HUES6 (cell line): ENCODE measurements around the gene PDGFB.

Experiments
- H3K27ac ChIP-seq: 2 replicates; pipeline ENCODE4 v1.7.0; 2013; ENCODE audit warnings: low read depth, mild to moderate bottlenecking, low read length, inconsistent platforms
- H3K27me3 ChIP-seq: 2 replicates; pipeline ENCODE4 v1.6.1; 2013; ENCODE audit warnings: low read length; ENCODE audit not compliant: control insufficient read depth, insufficient read depth
- H3K36me3 ChIP-seq: 2 replicates; pipeline ENCODE4 v1.6.1; 2013; ENCODE audit warnings: low read length; ENCODE audit not compliant: control insufficient read depth, insufficient read depth
- H3K4me1 ChIP-seq: 2 replicates; pipeline ENCODE4 v1.6.1; 2013; ENCODE audit warnings: low read length; ENCODE audit not compliant: control insufficient read depth, insufficient read depth
- H3K4me3 ChIP-seq: 2 replicates; pipeline ENCODE4 v1.5.1; 2013; ENCODE audit warnings: low read depth, low read length
- H3K9ac ChIP-seq: one replicate; pipeline ENCODE4 v1.6.1; 2013; ENCODE audit warnings: mild to moderate bottlenecking, low read length
- H3K9me3 ChIP-seq: 2 replicates; pipeline ENCODE4 v1.6.1; 2013; ENCODE audit warnings: low read depth, low read length; ENCODE audit not compliant: control insufficient read depth, insufficient read depth

Gene PDGFB

DNA sequence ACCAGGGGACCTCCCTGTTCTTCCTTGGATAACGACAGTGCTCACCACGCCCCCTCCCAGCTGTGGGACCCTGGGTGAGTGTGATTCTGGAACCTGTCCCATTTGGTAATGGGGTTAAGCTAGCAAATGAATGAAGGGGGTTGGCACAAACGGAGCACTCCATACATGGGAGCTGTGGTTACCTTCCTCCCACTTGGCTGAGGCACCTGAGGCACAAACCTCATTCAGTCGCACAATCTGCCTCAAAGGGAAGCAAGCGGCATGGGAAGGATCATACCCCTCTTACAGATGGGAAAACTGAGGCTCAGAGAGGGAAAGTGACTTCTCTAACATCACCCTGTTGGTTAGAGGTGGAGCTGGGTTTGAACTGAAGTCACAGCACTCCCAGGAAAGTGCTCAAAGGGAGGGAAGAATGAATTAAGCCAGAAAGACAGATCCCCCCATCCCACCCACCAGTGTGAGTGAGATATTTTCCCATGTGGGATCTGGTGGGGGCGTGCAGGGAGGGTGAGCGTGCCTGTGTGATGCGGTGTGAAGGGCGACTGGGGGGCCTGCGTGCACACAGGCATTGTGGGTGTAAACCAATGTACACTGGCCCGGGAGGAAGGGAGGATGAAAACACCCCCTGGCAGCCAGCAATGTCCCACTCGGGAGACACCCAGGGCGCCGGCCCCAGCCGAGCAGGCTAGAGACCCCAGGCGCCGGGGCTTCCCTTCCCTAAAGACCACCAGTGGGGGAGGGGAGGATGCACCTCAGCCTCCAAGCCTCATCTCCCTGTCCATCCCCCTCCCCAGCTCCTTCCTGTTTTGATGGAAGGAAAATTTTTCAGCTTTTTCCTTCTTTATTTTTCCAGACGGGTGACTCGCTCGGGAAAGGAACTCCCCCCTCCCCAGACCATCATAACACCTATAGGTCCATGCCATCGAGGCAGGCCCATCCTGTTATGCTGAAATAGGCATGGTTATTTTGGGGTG is 8.0 kb upstream of the PDGFB start:
- Histone ChIP-seq H3K27me3 (peaks cover 40% of the 10 kb centered on the region), H3K9me3 (no peaks in the 10 kb centered on the region), H3K36me3 (no peaks in the 10 kb centered on the region), H3K4me1 (peaks cover 39% of the 10 kb centered on the region), H3K9ac (no peak overlapping the region), H3K4me3 (no peak overlapping the region; the same call in 1 of the 2 replicates), H3K27ac (no peak overlapping the region)

DNA sequence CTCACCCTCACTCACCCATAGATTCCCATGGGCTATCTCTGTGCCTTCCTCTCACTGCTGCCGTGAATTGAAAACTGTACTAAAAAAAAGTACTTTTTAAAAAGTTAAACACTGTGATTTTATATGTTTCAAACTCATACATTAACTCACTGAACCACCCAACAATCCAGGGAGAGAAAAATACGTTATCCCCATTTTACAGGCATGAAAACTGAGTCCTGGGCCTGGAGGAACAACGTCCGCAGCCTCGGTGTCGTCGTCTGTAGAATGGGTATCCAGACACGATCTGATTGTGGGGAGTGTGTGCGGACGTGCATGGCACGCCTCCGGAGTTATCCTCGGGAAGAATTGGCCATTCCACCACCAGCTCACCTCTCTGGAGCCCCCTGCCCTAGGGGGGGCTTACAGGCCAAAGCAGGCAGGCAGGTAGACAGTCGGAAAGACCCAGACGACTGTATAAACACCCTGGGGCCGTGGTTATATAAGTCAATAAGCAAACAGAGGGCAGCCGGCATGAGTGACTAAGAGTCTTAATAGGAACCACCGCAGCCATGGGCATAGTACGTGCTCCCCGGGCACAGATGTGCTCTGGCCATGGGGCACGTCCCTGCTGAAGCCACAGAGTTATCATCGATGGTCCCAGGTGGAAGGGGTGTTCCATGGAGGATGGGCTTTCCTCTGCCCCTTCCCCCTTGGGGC is 7.1 kb upstream of the PDGFB start:
- Histone ChIP-seq H3K9ac (no peak overlapping the region), H3K27me3 (peaks cover 47% of the 10 kb centered on the region), H3K27ac (no peak overlapping the region), H3K9me3 (no peaks in the 10 kb centered on the region), H3K4me3 (no peak overlapping the region), H3K36me3 (no peaks in the 10 kb centered on the region), H3K4me1 (peaks cover 39% of the 10 kb centered on the region)

GRCh38 chr22:39250838-39251237 is 6.1 kb upstream of the PDGFB start:
- H3K4me1 ChIP-seq: peaks cover 39% of the 10 kb centered on the region
- H3K36me3 ChIP-seq: no peaks in the 10 kb centered on the region
- H3K9me3 ChIP-seq: no peaks in the 10 kb centered on the region
- H3K4me3 ChIP-seq: no peak overlapping the region
- H3K27me3 ChIP-seq: peaks cover 58% of the 10 kb centered on the region
- no peak overlapping the region for H3K9ac ChIP-seq
- H3K27ac ChIP-seq: no peak overlapping the region

DNA sequence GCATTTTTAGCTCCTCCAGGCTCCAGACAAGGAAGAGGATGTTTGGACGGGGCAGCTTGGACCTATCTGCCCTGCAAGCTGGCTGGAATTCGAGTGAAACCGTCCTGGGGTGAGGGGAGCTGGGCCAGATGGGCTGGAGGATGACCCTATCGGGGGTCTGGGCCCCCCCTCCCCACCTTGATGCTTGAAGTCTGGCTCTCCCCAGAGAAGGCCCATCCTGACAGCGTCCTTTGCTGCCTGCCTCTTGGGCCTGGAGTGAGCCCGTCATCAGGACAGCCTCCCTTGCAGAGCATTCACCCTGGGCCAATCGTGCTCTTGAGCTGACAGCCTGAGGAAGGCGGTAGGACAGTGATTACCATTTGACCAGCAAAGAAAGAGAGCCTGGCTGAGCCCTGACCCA is 5.3 kb upstream of the PDGFB start:
- peaks cover 37% of the 10 kb centered on the region for H3K4me1 ChIP-seq
- H3K27me3 ChIP-seq: peaks cover 62% of the 10 kb centered on the region
- no peak overlapping the region for H3K27ac ChIP-seq

DNA sequence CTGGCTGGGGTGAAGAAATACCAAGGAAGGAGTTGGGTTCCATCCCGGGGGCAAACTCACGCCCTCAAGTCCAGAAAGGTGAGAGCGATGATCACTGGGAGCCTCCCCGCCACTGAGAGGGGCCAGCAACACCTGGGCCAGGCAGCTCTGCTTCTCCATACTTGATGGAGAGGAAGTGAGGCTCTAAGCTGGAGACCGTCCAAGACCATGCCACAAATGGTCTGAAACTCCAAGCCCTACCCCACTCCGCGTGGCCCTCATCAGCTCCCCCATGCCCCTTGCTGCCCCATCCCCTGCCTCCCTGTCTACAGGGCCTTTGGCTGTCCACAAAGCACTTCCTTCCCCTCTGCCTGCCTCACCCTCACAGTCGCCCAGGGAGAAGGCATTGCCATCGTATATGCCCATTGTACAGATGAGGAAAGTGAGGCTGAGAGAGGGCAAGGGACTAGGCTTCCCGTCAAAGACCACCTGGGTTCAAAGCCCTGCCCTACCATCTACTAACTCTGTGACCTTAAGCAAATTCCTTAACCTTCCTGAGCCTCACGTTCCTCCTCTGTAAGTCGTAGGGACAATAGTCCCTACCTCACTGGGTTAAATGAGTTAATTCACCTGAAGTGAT is 4.4 kb upstream of the PDGFB start:
- Histone ChIP-seq H3K9ac (no peak overlapping the region), H3K27me3 (peaks cover 71% of the 10 kb centered on the region), H3K4me1 (peaks cover 29% of the 10 kb centered on the region), H3K9me3 (no peaks in the 10 kb centered on the region), H3K36me3 (no peaks in the 10 kb centered on the region), H3K27ac (no peak overlapping the region), H3K4me3 (no peak overlapping the region)

More for the DNA sequence above, 5.3 kb upstream of the PDGFB start:
- Histone ChIP-seq H3K4me3 (no peak overlapping the region), H3K9ac (no peak overlapping the region), H3K36me3 (no peaks in the 10 kb centered on the region), H3K9me3 (no peaks in the 10 kb centered on the region)

DNA sequence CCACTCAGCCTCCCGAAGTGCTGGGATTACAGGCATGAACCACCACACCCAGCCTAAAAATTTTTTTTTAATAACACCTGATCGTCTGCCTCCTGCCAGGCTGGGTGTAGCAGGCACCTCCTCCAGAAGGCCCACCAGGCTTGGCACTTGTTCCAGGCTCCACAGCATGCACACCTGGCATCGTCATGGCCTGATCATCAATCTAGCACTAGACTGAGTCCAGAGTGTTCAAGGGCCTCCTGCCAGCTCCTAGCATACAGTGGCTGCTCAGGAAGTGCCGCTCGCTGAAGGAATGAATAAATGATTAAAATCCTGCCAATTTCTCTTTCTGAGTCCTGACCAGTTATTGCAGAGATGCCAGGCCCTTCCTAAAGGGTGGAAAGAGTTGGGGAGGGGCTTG is 3.5 kb upstream of the PDGFB start:
- H3K27me3 ChIP-seq: peaks cover 72% of the 10 kb centered on the region
- H3K27ac ChIP-seq: no peak overlapping the region
- no peaks in the 10 kb centered on the region for H3K9me3 ChIP-seq
- no peak overlapping the region for H3K9ac ChIP-seq
- peaks cover 21% of the 10 kb centered on the region for H3K4me1 ChIP-seq
- no peaks in the 10 kb centered on the region for H3K36me3 ChIP-seq
- H3K4me3 ChIP-seq: no peak overlapping the region

DNA sequence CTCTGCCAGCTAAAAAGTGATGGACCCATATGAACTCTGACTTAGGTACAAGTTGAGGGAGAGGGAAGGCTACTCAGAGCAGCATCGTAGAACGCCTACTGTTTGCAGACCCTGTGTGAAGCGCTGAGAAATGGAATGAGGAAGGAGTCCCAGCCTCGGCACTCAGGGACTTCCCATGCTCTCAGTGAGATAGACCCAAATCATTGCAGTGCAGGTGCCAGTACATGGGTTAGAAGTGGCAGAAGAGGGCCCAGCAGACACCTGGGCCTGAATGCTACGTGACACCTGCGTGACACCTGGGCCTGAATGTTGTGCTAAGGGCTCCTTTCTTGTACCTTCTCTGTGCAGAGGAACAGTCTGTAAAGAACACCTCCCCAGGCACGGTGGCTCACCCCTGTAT is 2.6 kb upstream of the PDGFB start:
- Histone ChIP-seq H3K36me3 (no peaks in the 10 kb centered on the region), H3K9ac (no peak overlapping the region), H3K27me3 (peaks cover 77% of the 10 kb centered on the region), H3K9me3 (no peaks in the 10 kb centered on the region), H3K4me3 (no peak overlapping the region), H3K4me1 (peaks cover 13% of the 10 kb centered on the region), H3K27ac (no peak overlapping the region)

DNA sequence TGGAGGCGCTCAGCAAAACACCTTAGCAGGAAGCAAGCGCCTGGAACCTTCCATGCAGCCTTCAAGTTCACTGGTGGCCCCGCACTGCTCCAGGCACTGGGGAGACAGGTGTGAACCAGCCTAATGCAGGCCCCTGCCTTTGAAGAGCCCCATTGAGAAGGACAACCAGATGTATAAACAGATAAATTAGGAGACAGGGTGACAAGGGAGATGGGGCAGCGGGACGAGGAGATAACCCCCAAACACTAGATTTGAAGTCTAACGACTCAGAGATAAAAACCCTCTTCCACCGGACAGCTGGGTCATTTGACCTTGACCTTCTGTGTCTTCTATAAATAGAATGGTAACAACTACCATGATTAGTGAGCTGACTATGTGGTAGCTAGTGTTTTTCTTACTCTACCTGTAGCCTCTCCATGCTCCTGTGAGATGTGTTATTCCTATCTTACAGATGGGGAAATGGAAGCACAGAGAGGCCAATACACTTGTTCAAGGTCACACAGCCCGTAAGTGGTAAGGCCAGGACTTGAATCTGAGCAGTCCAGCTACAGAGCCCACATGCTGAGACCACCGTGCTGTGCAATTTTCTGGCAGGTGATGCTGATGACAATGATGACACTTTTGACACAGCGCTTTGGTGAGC is 2.0 kb upstream of the PDGFB start:
- Histone ChIP-seq H3K4me3 (no peak overlapping the region), H3K27me3 (peaks cover 77% of the 10 kb centered on the region), H3K9ac (no peak overlapping the region), H3K27ac (no peak overlapping the region), H3K36me3 (no peaks in the 10 kb centered on the region), H3K9me3 (no peaks in the 10 kb centered on the region), H3K4me1 (peaks cover 14% of the 10 kb centered on the region)

GRCh38 chr22:39246217-39246616 is 1.4 kb upstream of the PDGFB start:
- no peak overlapping the region for H3K27ac ChIP-seq
- peaks cover 78% of the 10 kb centered on the region for H3K27me3 ChIP-seq
- peaks cover 20% of the 10 kb centered on the region for H3K4me1 ChIP-seq
- no peak overlapping the region for H3K4me3 ChIP-seq
- H3K9me3 ChIP-seq: no peaks in the 10 kb centered on the region
- H3K36me3 ChIP-seq: no peaks in the 10 kb centered on the region
- H3K9ac ChIP-seq: no peak overlapping the region

DNA sequence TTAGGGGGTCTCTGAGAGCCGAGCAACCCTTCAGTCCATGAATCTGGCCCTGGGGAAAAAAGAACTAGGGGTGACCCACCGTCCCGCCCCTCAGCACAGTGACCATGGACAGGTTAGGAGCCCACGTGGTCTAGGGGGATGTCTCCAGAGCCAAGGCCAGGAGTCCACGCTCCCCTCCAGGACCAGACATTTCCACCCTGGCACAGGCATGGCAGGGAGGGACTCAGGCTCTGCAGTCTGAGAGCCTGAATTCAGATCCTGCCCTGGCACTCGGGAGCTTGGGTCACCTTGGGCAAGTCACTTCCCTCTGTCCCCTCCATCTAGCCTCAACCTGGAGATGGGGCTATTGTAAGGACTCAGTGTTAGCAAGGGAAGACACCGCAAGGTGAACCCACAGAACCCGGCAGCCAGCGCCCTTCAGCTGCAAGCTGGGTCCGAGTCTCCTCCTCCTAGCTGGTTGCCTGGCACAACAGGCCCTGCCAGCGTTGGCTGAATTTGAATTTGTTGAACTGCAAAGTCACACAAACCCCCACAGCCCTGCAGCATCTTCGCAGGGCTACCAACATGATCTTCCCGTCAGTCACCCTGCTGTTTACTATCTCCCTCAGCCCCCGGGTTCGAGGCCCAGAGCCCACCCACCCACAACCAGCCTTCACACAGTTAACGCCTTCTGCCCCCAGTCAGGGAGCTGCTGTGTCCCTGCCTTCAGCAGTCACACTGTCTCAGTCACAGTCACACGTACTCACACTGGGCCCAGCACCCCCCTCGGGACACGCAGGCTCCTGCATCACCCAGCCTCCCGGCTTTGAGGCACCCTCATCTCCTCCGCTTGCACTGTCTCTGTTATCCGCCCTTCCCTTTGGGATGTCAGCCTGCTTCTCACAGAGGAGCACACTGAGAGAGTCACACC is 603 bp upstream of the PDGFB start:
- 0 out of 2 replicates have a peak overlapping the region, but pooled peaks have one; percentile 18 for H3K4me3 ChIP-seq

More for the DNA sequence above, 603 bp upstream of the PDGFB start:
- Histone ChIP-seq H3K9me3 (no peaks in the 10 kb centered on the region), H3K36me3 (no peaks in the 10 kb centered on the region), H3K4me1 (peaks cover 25% of the 10 kb centered on the region), H3K27me3 (peaks cover 86% of the 10 kb centered on the region), H3K27ac (no peak overlapping the region), H3K9ac (no peak overlapping the region)
